NCI-H460 (cell line): Measurements from ENCODE around the gene BMP4. TPM values are rescaled to one million over a fixed set of nuclear protein-coding genes. Genes with fewer than 3 reads are reported as not detected.

Source experiments
- DNase-seq: peaks from one replicate; pipeline ENCODE4 v3.0.0-alpha.2; 2016; ENCODE audit warnings: low read depth; ENCODE audit errors: extremely low read depth
- small RNA-seq, 2 experiments: library from RNA; depleted of rRNA; stranded (forward); fragments of <200 nt; gene quantifications; one replicate each; pipeline ENCODE3, GENCODE V24; 2014
- total RNA-seq: library from RNA; depleted of rRNA; stranded (reverse); fragments of >200 nt; shearing (Covaris generic); gene quantifications from 2 replicates; pipeline ENCODE4 v1.2.3, GENCODE V29; 2014

BMP4 gene
- total RNA-seq, 1 experiment from 2014 or later: not detected

DNA sequence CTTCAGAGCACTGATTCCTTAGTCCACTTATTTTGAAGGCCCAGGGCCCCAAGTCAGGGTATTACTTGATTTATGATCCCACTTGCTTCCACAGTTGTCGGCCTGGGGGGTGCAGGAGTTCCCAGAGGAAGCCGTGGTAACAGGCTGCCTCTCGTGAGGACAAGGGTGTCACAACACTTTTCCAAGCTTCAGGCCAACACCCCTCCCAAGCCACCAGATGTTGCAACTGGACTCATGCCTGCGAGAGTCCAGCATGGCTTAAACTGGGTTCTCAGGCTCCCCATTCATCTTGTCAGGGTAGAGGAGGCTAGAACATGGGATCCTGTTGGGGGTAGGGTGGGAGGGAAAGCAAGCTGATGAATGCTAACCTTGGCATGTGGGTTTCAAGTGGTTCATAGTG is 56.1 kb downstream of the BMP4 start:
- DNase-seq: no peak

Small RNAs within 50 kb of the gene (small RNA-seq; reads per million reads assigned to genes)
- 0 reads per million in 2 experiments for gene MIR5580
